ENCODE data around the gene PDE1C.

Gene PDE1C

GRCh38 chr7:31892099-31892829 is 177.9 kb downstream of the PDE1C start:
- DNase-seq (ENCODE audit: low spot score) = no peak

GRCh38 chr7:31890766-31891165 is 179.4 kb downstream of the PDE1C start:
- DNase-seq (ENCODE audit: low spot score) = no peak

GRCh38 chr7:31890198-31890597 is 180.0 kb downstream of the PDE1C start:
- no peak for DNase-seq (ENCODE audit: low spot score)

- DNase-seq (ENCODE audit: low spot score) = no peak
Measured at GRCh38 chr7:31887006-31887405, 183.2 kb downstream of the PDE1C start.

GRCh38 chr7:31885171-31885570 is 185.0 kb downstream of the PDE1C start:
- DNase-seq (ENCODE audit: low spot score) = no peak

- DNase-seq (ENCODE audit: low spot score) = no peak
Measured at GRCh38 chr7:31883761-31884164, 186.4 kb downstream of the PDE1C start.

GRCh38 chr7:31882187-31882586 is 188.0 kb downstream of the PDE1C start:
- no peak for DNase-seq (ENCODE audit: low spot score)

- DNase-seq (ENCODE audit: low spot score) = no peak
Measured at GRCh38 chr7:31878875-31879274, 191.3 kb downstream of the PDE1C start.

- DNase-seq (ENCODE audit: low spot score) = no peak
Measured at GRCh38 chr7:31875424-31875823, 194.8 kb downstream of the PDE1C start.

- DNase-seq (ENCODE audit: low spot score) = no peak
Measured at GRCh38 chr7:31874631-31875386, 195.4 kb downstream of the PDE1C start.

GRCh38 chr7:31873816-31874597 is 196.2 kb downstream of the PDE1C start:
- no peak for DNase-seq (ENCODE audit: low spot score)

GRCh38 chr7:31872545-31873370 is 197.4 kb downstream of the PDE1C start:
- DNase-seq (ENCODE audit: low spot score) = no peak

- DNase-seq (ENCODE audit: low spot score) = no peak
Measured at GRCh38 chr7:31864646-31865045, 205.6 kb downstream of the PDE1C start.

GRCh38 chr7:31860925-31861324 is 209.3 kb downstream of the PDE1C start:
- DNase-seq (ENCODE audit: low spot score) = no peak

GRCh38 chr7:31858055-31858454 is 212.2 kb downstream of the PDE1C start:
- no peak for DNase-seq (ENCODE audit: low spot score)

GRCh38 chr7:31857172-31857571 is 213.0 kb downstream of the PDE1C start:
- DNase-seq (ENCODE audit: low spot score) = no peak

- DNase-seq (ENCODE audit: low spot score) = no peak
Measured at GRCh38 chr7:31856337-31856736, 213.9 kb downstream of the PDE1C start.

- no peak for DNase-seq (ENCODE audit: low spot score)
Measured at GRCh38 chr7:31855530-31855929, 214.7 kb downstream of the PDE1C start.

- DNase-seq (ENCODE audit: low spot score) = no peak
Measured at GRCh38 chr7:31853380-31853779, 216.8 kb downstream of the PDE1C start.

- no peak for DNase-seq (ENCODE audit: low spot score)
Measured at GRCh38 chr7:31852462-31852861, 217.7 kb downstream of the PDE1C start.

GRCh38 chr7:31851119-31851518 is 219.1 kb downstream of the PDE1C start:
- DNase-seq (ENCODE audit: low spot score) = no peak

- DNase-seq (ENCODE audit: low spot score) = no peak
Measured at GRCh38 chr7:31850601-31851000, 219.6 kb downstream of the PDE1C start.
